Sigmoid colon (tissue), 7 donors: Measurements from ENCODE around the gene HAUS3. TPM values are rescaled to one million over a fixed set of nuclear protein-coding genes. Genes with fewer than 3 reads are reported as not detected.
A peak's percentile ranks its signal among the peaks of the same experiment; 100 is the strongest.

Experiments used
- DNase-seq: peaks from one replicate; pipeline ENCODE4 v3.0.0-alpha.2; 2019
- H3K27ac ChIP-seq, 4 donors: fragments of 200-600 bp; sonication (generic); one replicate each; pipeline ENCODE4 v1.5.1; 2016 to 2019; ENCODE audit warnings: mild to moderate bottlenecking in 1 of 4
- H3K27me3 ChIP-seq, 3 donors: fragments of 200-600 bp; sonication (generic); one replicate each; pipeline ENCODE4 v1.5.1; 2019; ENCODE audit warnings: mild to moderate bottlenecking in 1 of 3
- H3K36me3 ChIP-seq, 4 donors: fragments of 200-600 bp; sonication (generic); one replicate each; pipeline ENCODE4 v1.5.1; 2016 to 2019
- H3K4me1 ChIP-seq, 4 donors: fragments of 200-600 bp; sonication (generic); one replicate each; pipeline ENCODE4 v1.5.1; 2017 to 2019
- H3K4me3 ChIP-seq, 4 donors: fragments of 200-600 bp; sonication (generic); one replicate each; pipeline ENCODE4 v1.5.1; 2017 to 2019; ENCODE audit warnings: mild to moderate bottlenecking in 2 of 4, moderate library complexity in 1 of 4
- H3K9me3 ChIP-seq, 4 donors: fragments of 200-600 bp in 3 of 4; sonication (generic) in 3 of 4; one replicate each; pipeline versions ENCODE4 v1.5.1 to v1.6.1; 2013 to 2019
- EP300 ChIP-seq, 4 donors: sonication (generic); formaldehyde crosslinking; IDR thresholded peaks; one replicate each; pipeline ENCODE4 v1.6.1; 2017; ENCODE audit warnings: antibody characterized with exemption in 4 of 4
- POLR2A ChIP-seq, 2 donors: fragments of 450-650 bp; IDR thresholded peaks; one replicate each; pipeline ENCODE4 v1.6.1; 2016; ENCODE audit warnings: antibody characterized with exemption in 2 of 2, mild to moderate bottlenecking in 2 of 2, moderate library complexity in 2 of 2
- POLR2AphosphoS5 ChIP-seq, 4 donors: sonication (generic); formaldehyde crosslinking; IDR thresholded peaks; one replicate each; pipeline ENCODE4 v1.6.1; 2017; ENCODE audit warnings: antibody characterized with exemption in 4 of 4
- whole genome bisulfite sequencing, 2 donors: extraction: QIAGEN DNeasy Blood & Tissue Kit; methylation state at CpG; one replicate each; pipeline ENCODE4 v1.1.7; 2013; 5-methylcytosine and 5-hydroxymethylcytosine counted together
- intact Hi-C: fragments of 100-400 bp; cut with DNase I; formaldehyde crosslinking; loops from one replicate; pipeline ENCODE4 v1.15.1; 2023
- polyA plus RNA-seq, 3 donors: library from polyadenylated mRNA; stranded (reverse); fragments of 200-250 nt; gene quantifications; one replicate each; pipeline ENCODE4 v1.2.3, GENCODE V29; 2013
- small RNA-seq, 3 donors: library from RNA; depleted of rRNA; stranded (forward); fragments of <200 nt; gene quantifications; one replicate each; pipeline ENCODE3, GENCODE V24; 2016
- total RNA-seq, 4 donors: library from RNA; depleted of rRNA; stranded (reverse); fragments of >200 nt; gene quantifications; one replicate each; pipeline ENCODE4 v1.1.0, GENCODE V29; 2016
- TF ChIP-seq, protein P1 (sequence below), 4 experiments: fragments of 450-650 bp in 3 of 4; fragments of 200-600 bp in 1 of 4; IDR thresholded peaks; one replicate each; pipeline ENCODE4 v1.5.1; 2016 to 2019; ENCODE audit warnings: antibody characterized with exemption in 4 of 4, mild to moderate bottlenecking in 3 of 4, moderate library complexity in 2 of 4
- donor health status: healthy with polysubstance abuse.
- donor health status: Bipolar disorder and iron deficiency.
- donor health status: healthy.

The HAUS3 gene
- total and polyA plus RNA-seq, 7 donors = 3.2 to 18.5 (median 12.1) TPM

- DNase-seq = no peak
- WGBS, 2 donors = 91 to 96% methylated on average over 2 of the region's 2 CpGs
- Histone ChIP-seq H3K4me3 (no peak overlapping the region), H3K36me3 (no peaks in the 10 kb centered on the region), H3K4me1 (no peaks in the 10 kb centered on the region), H3K27ac (no peak overlapping the region), H3K9me3 (no peaks in the 10 kb centered on the region), H3K27me3 (no peaks in the 10 kb centered on the region)
- intact Hi-C loops = no loop called here
- TF ChIP-seq, protein P1, sequence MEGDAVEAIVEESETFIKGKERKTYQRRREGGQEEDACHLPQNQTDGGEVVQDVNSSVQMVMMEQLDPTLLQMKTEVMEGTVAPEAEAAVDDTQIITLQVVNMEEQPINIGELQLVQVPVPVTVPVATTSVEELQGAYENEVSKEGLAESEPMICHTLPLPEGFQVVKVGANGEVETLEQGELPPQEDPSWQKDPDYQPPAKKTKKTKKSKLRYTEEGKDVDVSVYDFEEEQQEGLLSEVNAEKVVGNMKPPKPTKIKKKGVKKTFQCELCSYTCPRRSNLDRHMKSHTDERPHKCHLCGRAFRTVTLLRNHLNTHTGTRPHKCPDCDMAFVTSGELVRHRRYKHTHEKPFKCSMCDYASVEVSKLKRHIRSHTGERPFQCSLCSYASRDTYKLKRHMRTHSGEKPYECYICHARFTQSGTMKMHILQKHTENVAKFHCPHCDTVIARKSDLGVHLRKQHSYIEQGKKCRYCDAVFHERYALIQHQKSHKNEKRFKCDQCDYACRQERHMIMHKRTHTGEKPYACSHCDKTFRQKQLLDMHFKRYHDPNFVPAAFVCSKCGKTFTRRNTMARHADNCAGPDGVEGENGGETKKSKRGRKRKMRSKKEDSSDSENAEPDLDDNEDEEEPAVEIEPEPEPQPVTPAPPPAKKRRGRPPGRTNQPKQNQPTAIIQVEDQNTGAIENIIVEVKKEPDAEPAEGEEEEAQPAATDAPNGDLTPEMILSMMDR (IDR thresholded peaks at IDR 0.05) = peak in 1 of 4 experiments; percentile 4
- TF ChIP-seq POLR2A (IDR thresholded peaks at IDR 0.05) = no peak
These were observed 61.5 kb downstream of the HAUS3 start for GRCh38 chr4:2180410-2180809.

DNA sequence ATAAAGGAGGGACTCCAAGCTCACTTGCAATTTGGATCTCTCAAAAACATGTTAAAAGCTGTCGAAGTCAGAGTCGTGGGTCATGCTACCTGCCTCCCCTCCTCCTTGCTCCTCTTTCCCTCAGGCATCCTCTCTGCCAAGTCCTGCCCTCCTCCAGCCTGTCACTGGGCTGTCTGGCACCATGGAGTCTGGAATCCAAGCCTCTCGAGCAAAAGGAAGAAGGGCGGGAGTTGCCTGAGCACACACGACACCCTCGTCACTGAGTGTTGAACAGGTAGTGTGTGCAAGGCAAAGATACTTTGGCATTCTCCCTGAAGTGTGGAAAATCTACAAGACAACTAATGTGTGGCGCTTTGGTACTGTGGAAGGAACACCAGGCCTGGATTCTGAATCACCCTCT is 62.2 kb downstream of the HAUS3 start:
- TF ChIP-seq EP300 (IDR thresholded peaks at IDR 0.05) (no peak), POLR2A (IDR thresholded peaks at IDR 0.05) (no peak), POLR2AphosphoS5 (IDR thresholded peaks at IDR 0.05) (no peak)
- TF ChIP-seq, protein P1 (IDR thresholded peaks at IDR 0.05) = no peak
- Histone ChIP-seq H3K36me3 (no peaks in the 10 kb centered on the region), H3K9me3 (no peaks in the 10 kb centered on the region), H3K27me3 (no peaks in the 10 kb centered on the region), H3K4me1 (no peaks in the 10 kb centered on the region), H3K4me3 (no peak overlapping the region), H3K27ac (no peak overlapping the region)
- WGBS, 2 donors = 47 to 79% methylated on average over 7 of the region's 7 CpGs
- DNase-seq = no peak
- intact Hi-C loops = no loop called here

- TF ChIP-seq, protein P1 (IDR thresholded peaks at IDR 0.05) = no peak
- TF ChIP-seq POLR2AphosphoS5 (IDR thresholded peaks at IDR 0.05) = no peak
- Histone ChIP-seq H3K4me1 (no peaks in the 10 kb centered on the region), H3K27ac (no peak overlapping the region), H3K36me3 (no peaks in the 10 kb centered on the region), H3K4me3 (no peak overlapping the region), H3K27me3 (no peaks in the 10 kb centered on the region), H3K9me3 (no peaks in the 10 kb centered on the region)
- intact Hi-C loops = no loop called here
- DNase-seq = no peak
- WGBS, 2 donors = 91 to 94% methylated on average over 1 of the region's 1 CpG
These were observed 62.9 kb downstream of the HAUS3 start for GRCh38 chr4:2178986-2179385.

Small RNAs within 50 kb of the gene (small RNA-seq; reads per million reads assigned to genes)
- 0 reads per million in 3 donors for gene COX6B1P5

Other genes starting within 250 kb of the HAUS3 start
- gene NELFA, start 233.1 kb downstream of the HAUS3 start, total RNA-seq = 10 to 100 TPM; 14.3 to 19.3 (median 17.1) TPM
- gene NELFA, start 233.1 kb downstream of the HAUS3 start, polyA plus RNA-seq = 10 to 100 TPM; 13.8 to 27.4 (median 15.3) TPM
- under 1 TPM in 3 of 4 donors, not detected in 1; 0.27 to 0.36 (median 0.28) TPM for gene NAT8L, start 182.8 kb downstream of the HAUS3 start, total RNA-seq
- 1 to 10 TPM in 1 of 3 donors, under 1 TPM in 1, not detected in 1; under 0.01 to 2.4 TPM for gene NAT8L, start 182.8 kb downstream of the HAUS3 start, polyA plus RNA-seq
- gene POLN, start within 50 bp of the HAUS3 start, total RNA-seq = 1 to 10 TPM; 1.8 to 9.4 (median 2.6) TPM
- 1 to 10 TPM in 1 of 3 donors, under 1 TPM in 1, not detected in 1; 0.60 to 1.1 TPM for gene POLN, start within 50 bp of the HAUS3 start, polyA plus RNA-seq
- gene MXD4, start 20.0 kb upstream of the HAUS3 start, total RNA-seq = 10 to 100 TPM; 36.4 to 62.0 (median 38.7) TPM
- 10 to 100 TPM; 25.0 to 32.8 (median 27.6) TPM for gene MXD4, start 20.0 kb upstream of the HAUS3 start, polyA plus RNA-seq
- 10 to 100 TPM in 1 of 4 donors, 1 to 10 TPM in 3; 3.1 to 13.0 (median 3.9) TPM for gene ZFYVE28, start 176.5 kb upstream of the HAUS3 start, total RNA-seq
- 10 to 100 TPM; 15.0 to 24.1 (median 20.4) TPM for gene ZFYVE28, start 176.5 kb upstream of the HAUS3 start, polyA plus RNA-seq
- not detected for gene CFAP99, start 176.8 kb upstream of the HAUS3 start, total RNA-seq
- under 1 TPM in 1 of 3 donors, not detected in 2; 0.58 TPM for gene CFAP99, start 176.8 kb upstream of the HAUS3 start, polyA plus RNA-seq
- 10 to 100 TPM; 28.5 to 51.0 (median 40.4) TPM for gene RNF4, start 227.0 kb upstream of the HAUS3 start, total RNA-seq
- gene RNF4, start 227.0 kb upstream of the HAUS3 start, polyA plus RNA-seq = 10 to 100 TPM; 19.8 to 39.4 (median 31.2) TPM